IMR-90 (cell line): ENCODE data around the gene RAB3A.

Experiments used
- POLR2A ChIP-seq: IDR thresholded peaks from 2 replicates; pipeline ENCODE4 v1.6.1; 2012; ENCODE audit warnings: mild to moderate bottlenecking, low read depth, low read length
- RAD21 ChIP-seq: IDR thresholded peaks from 2 replicates; pipeline ENCODE4 v1.6.1; 2012; ENCODE audit warnings: low read length, improper control_type of control experiment
- SMC3 ChIP-seq: fragments of 150-350 bp; IDR thresholded peaks from 2 replicates; pipeline ENCODE4 v1.6.1; 2016; ENCODE audit warnings: low read depth, mild to moderate bottlenecking, antibody characterized with exemption, low read length, moderate library complexity
- TF ChIP-seq, protein P1 (sequence below): conservative IDR thresholded peaks from 2 replicates; pipeline ENCODE4 v1.5.1; 2012; ENCODE audit warnings: mild to moderate bottlenecking, low read depth, low read length, improper control_type of control experiment
- TF ChIP-seq, protein P2 (sequence below): fragments of 150-350 bp; IDR thresholded peaks from 2 replicates; pipeline ENCODE4 v1.6.1; 2017; ENCODE audit warnings: mild to moderate bottlenecking, antibody characterized with exemption, low read length, low read depth

DNA sequence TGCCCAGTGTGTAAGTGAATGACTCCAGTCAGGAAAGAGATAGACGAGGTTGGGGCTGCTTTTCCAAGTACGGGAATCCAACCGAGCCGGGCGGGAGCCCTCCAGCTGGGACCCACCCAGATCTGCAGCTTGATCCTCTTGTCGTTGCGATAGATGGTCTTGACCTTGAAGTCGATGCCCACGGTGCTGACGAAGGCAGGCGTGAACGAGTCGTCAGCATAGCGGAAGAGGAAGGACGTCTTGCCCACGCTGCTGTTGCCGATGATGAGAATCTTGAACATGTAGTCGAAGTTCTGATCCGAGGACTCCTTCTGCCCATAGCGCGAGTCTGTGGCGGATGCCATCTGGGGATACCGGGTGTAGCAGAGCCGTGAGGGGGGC is 1.5 kb downstream of the RAB3A start:
- no peak for TF ChIP-seq POLR2A
- TF ChIP-seq, protein P1, sequence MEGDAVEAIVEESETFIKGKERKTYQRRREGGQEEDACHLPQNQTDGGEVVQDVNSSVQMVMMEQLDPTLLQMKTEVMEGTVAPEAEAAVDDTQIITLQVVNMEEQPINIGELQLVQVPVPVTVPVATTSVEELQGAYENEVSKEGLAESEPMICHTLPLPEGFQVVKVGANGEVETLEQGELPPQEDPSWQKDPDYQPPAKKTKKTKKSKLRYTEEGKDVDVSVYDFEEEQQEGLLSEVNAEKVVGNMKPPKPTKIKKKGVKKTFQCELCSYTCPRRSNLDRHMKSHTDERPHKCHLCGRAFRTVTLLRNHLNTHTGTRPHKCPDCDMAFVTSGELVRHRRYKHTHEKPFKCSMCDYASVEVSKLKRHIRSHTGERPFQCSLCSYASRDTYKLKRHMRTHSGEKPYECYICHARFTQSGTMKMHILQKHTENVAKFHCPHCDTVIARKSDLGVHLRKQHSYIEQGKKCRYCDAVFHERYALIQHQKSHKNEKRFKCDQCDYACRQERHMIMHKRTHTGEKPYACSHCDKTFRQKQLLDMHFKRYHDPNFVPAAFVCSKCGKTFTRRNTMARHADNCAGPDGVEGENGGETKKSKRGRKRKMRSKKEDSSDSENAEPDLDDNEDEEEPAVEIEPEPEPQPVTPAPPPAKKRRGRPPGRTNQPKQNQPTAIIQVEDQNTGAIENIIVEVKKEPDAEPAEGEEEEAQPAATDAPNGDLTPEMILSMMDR = no peak
- TF ChIP-seq, protein P2, sequence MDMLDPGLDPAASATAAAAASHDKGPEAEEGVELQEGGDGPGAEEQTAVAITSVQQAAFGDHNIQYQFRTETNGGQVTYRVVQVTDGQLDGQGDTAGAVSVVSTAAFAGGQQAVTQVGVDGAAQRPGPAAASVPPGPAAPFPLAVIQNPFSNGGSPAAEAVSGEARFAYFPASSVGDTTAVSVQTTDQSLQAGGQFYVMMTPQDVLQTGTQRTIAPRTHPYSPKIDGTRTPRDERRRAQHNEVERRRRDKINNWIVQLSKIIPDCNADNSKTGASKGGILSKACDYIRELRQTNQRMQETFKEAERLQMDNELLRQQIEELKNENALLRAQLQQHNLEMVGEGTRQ = no peak
- no peak for TF ChIP-seq RAD21
- TF ChIP-seq SMC3 = no peak
